Midbrain (tissue), 1 donor: ENCODE data around the gene SLC2A4RG.

Source experiments
- DNase-seq: peaks from one replicate; lab custom pipeline; 2025; lab: John Stamatoyannopoulos, UW

SLC2A4RG gene

DNA sequence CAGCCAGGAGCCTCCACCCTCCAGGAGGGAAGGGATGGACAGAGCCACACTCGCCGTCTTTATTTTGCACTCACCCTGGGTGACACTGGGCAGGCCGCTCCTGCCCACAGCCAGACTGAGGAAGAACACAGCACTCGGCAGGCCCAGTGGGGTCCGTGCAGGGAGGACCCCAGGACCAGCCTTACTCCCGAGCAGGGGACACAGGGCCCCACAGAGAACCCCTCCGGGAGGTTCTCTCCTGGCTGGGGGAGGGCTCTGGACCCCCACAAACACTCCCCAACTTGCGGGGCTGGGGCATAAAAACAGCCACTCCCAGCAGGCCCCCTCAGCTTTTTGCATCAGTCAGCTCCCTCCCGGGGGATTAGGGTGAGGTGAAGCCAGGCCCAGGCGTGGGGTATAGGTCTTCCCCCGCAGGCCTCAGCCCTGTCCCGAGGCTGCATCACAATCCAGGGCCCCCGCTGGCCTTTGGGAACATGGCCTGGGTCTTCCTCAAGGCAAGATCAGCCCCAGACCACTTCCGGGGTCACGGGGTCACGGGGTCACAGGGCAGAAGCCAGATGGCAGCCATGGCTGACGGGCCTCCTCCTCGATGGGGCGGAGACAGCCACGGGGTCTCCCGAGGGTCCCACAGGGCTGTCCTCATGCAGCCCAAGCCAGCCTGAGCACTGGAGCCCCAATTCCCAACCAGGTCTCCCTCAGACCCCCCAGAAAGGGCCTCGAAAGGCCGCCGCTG is 39.9 kb upstream of the SLC2A4RG start:
- DNase-seq, result no peak

DNA sequence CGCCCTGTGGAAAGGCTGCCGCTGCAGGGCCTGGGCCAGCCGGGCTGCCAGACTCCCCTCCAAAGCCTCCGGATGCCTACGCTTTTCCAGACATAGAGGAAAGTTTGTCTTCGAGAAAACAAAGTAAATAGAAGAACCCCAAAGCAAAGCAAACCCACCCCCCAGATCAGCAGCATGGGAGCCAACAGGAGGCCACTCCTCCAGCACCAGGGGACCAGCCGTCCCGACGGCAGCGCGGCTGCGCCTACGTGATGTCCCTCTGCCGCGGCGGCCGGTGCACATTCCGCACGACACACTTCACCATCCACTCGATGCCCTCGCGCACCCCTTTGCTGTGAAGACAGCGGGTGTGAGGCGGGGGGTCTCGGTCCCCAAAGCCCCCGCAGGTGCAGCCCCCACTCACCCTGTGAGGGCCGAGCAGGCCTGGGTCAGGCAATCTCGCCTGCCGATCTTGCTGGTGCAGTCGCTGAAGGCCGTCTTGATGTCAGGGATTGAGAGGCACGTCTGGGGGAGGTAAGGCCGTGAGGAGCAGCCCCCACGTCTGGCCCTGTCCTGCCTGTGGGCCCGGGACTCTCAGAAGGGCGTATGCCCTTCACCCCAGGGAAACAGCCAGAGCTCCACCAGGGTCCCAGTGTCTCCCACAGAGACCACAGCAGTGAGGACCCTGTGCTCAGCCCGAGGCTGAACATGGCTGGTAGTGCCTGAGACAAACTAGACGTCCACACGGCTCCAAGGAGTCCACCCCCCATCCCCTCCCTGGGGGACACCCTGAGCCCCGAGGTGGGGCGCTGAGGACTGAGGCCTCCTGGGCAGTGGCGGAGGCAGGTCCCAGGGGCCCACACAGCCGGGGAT is 39.2 kb upstream of the SLC2A4RG start:
- DNase-seq, result no peak

- DNase-seq, result no peak
Observed at GRCh38 chr20:63701051-63701328, 38.6 kb upstream of the SLC2A4RG start.

GRCh38 chr20:63701329-63702035 is 38.1 kb upstream of the SLC2A4RG start:
- DNase-seq, result no peak

GRCh38 chr20:63702036-63702665 is 37.4 kb upstream of the SLC2A4RG start:
- no peak for DNase-seq

GRCh38 chr20:63702751-63703470 is 36.7 kb upstream of the SLC2A4RG start:
- no peak for DNase-seq

GRCh38 chr20:63703471-63703975 is 36.1 kb upstream of the SLC2A4RG start:
- DNase-seq, result no peak

DNA sequence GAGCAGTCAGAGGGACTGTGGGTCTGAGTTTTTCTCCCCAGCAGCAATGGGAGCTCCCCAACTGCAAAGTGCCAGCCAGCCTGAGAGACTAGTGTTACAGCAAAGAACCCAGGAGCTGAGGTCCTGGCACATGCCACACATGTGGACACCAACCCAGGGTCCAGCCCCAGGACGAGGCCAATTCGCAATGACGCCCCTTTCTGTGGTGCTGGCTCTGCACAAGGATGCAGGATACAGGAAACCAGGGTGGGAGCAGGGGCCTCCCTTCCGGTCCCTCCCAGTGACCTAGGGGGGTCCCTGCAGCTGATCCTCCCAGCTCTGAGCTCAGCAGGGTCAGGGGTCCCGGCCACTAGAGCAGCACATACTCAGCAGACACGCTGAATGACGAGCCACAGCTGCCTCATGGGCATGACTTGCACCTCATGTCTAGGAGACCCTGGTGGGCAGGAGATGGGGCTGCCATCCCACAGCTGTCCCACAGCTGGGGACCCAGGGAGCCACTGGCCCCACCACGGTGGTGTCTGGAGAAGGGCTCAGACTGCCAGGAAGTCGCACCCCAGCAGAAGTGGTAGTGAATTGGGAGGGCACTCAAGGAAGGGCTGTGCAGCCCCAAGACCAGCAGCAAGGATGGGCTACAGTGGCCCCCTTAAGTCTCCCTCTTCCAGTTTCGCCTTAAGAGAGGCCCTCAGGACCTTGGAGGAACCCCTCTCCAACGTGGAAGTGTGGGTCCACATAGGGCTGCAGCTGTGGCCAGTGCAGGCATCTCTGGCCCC is 35.4 kb upstream of the SLC2A4RG start:
- no peak for DNase-seq

DNA sequence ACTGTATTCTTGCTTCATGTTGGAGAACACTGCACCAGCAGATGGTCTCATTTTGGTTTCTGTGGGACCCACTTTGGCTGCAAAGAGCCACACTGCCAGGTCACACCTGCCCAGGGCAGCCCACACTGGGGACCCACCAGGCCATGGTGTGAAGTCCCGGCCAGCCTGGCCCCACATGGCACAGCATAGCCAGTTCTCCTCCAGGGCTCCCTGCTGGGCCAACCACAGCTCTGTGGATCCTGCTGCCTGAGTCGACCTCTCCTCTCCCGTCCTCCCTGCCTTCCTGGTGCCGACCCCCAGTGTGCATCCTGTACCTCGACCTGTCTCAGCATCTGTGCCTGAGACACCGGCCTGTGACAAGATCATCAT is 34.8 kb upstream of the SLC2A4RG start:
- no peak for DNase-seq

- DNase-seq, result no peak
Observed at GRCh38 chr20:63705232-63706026, 34.1 kb upstream of the SLC2A4RG start.

DNA sequence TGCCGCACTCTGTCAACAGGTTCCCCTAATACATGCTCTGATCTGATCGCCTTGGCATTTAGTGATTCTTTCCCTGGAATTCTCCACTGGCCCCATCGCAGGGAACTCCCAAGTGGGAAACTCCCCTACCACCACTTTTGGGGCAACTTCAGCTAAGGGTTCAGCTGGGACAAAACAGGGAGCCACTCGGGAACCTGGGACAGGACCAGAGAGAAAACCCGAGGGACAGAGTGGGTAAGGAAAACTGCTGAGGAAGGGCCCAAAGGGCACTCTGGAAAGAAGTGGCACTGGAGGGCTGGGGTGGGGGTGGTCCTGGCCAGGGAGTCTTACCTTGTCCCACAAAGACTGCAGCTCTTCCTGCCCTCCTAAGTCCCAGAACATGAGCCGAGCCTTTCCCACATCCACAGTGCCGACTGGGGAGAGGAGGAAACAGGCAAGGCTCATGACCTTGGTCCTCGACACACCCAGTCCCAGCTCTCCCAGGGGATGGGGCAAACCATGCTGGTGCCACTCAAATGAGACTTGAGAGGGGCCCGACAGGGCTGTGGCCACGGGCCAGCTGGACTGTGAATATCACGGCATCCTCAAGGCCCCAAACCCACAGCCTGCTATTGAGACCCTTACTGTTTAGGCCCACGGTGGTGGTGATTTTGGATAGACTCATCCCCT is 33.4 kb upstream of the SLC2A4RG start:
- no peak for DNase-seq

- no peak for DNase-seq
Observed at GRCh38 chr20:63706852-63707557, 32.6 kb upstream of the SLC2A4RG start.

DNA sequence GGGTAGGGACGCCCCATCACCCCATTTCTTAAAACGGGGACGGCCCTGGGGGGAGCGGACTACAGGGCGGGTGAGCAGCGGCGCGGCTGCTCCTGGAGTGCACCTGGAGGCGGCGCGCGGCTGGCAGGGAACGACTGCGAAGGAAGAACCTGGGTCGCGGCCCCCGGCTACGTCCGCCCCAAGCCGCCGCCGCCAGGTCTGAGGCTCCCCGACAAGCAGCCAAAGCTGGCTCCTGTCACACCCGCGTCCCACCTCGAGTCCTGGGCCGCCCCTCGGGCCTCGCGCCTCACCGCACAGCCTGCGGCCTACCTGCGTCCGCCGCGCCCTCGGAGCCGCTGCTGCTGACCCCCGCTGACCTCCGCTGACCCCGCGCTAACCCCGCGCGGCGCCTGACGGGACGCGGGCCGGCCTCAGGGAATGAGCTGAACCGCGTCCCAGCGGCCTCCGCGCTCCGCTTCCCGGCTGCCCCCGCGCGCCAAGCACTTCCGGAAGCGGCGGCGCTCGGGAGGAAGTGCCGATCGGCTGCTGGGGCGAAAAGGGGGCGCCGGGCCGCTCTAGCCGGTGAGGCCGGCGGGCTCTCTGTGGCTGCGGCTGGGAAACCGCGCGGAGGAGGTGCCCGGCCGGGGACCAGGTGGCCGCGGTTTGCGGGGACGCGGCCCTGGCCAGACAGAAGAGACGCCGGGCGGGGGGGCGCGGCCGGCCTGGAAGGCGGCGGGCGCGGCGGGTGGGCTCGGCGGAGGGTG is 31.8 kb upstream of the SLC2A4RG start, which contains the start of the genes ARFRP1 and ZGPAT:
Gene ARFRP1, minus strand, starts transcription at position 419 of the 743 bp plus-strand sequence. CDS start 885 bp downstream, outside the sequence.
Gene ZGPAT, plus strand, starts transcription at position 482 of the 743 bp plus-strand sequence. CDS start 542 bp downstream, outside the sequence.
- DNase-seq, result peak; percentile 93

GRCh38 chr20:63708301-63709148 is 31.1 kb upstream of the SLC2A4RG start:
- no peak for DNase-seq

GRCh38 chr20:63709149-63709527 is 30.4 kb upstream of the SLC2A4RG start:
- no peak for DNase-seq

GRCh38 chr20:63711085-63711645 is 28.4 kb upstream of the SLC2A4RG start:
- DNase-seq, result no peak
